Lung (tissue), 12 donors: ENCODE measurements around the gene ASIC2. TPM values are rescaled to one million over a fixed set of nuclear protein-coding genes. Genes with fewer than 3 reads are reported as not detected.

ENCODE experiments used
- ATAC-seq: fragments of 200-7000 bp; cut with Tn5 transposase; one replicate; pipeline ENCODE4 v1.9.1; 2020; ENCODE audit warnings: moderate number of reproducible peaks; ENCODE audit not compliant: insufficient read depth, low FRiP score
- DNase-seq, 3 donors: peaks; one replicate each; pipeline ENCODE4 v3.0.0-alpha.2; 2013 to 2017
- H3K27ac ChIP-seq, 2 donors: one replicate each; pipeline ENCODE4 v1.5.1; 2013; ENCODE audit warnings: mild to moderate bottlenecking in 2 of 2, moderate library complexity in 2 of 2, control low read depth in 1 of 2, inconsistent platforms in 1 of 2, low read depth in 1 of 2, low read length in 1 of 2
- H3K27me3 ChIP-seq, 3 donors: one replicate each; pipeline ENCODE4 v1.5.1; 2013; ENCODE audit warnings: low read length in 2 of 3; ENCODE audit not compliant: control insufficient read depth in 3 of 3, insufficient read depth in 3 of 3
- H3K36me3 ChIP-seq, 4 donors: one replicate each; pipeline ENCODE4 v1.5.1; 2013; ENCODE audit warnings: low read length in 4 of 4, mild to moderate bottlenecking in 1 of 4, moderate library complexity in 1 of 4; ENCODE audit not compliant: control insufficient read depth in 4 of 4, insufficient read depth in 4 of 4
- H3K4me1 ChIP-seq, 5 donors: one replicate each; pipeline ENCODE4 v1.5.1; 2013; ENCODE audit warnings: low read length in 5 of 5, mild to moderate bottlenecking in 2 of 5, moderate library complexity in 1 of 5; ENCODE audit not compliant: control insufficient read depth in 5 of 5, insufficient read depth in 5 of 5
- H3K4me3 ChIP-seq: one replicate; pipeline ENCODE4 v1.5.1; 2013; ENCODE audit warnings: mild to moderate bottlenecking, control low read depth, moderate library complexity
- H3K9ac ChIP-seq, 2 donors: one replicate each; pipeline ENCODE4 v1.5.1; 2013; ENCODE audit warnings: low read length in 2 of 2, control low read depth in 1 of 2; ENCODE audit not compliant: insufficient read depth in 1 of 2
- H3K9me3 ChIP-seq, 4 donors: one replicate each; pipeline ENCODE4 v1.5.1; 2013; ENCODE audit warnings: low read length in 3 of 4, mild to moderate bottlenecking in 1 of 4, moderate library complexity in 1 of 4; ENCODE audit not compliant: control insufficient read depth in 4 of 4, insufficient read depth in 3 of 4
- CTCF ChIP-seq: IDR thresholded peaks from 2 replicates; pipeline ENCODE4 v1.5.1; 2012; ENCODE audit warnings: mild to moderate bottlenecking; ENCODE audit errors: control extremely low read depth, extremely low read depth
- WGBS, 2 donors: extraction: QIAGEN DNeasy Blood & Tissue Kit; methylation state at CpG; one replicate each; pipeline ENCODE4 v1.1.7; 2013; 5-methylcytosine and 5-hydroxymethylcytosine counted together
- polyA plus RNA-seq, 2 donors: library from polyadenylated mRNA; stranded (reverse); fragments of 200-250 nt; gene quantifications; one replicate each; pipeline ENCODE4 v1.2.1, GENCODE V29; 2013
- total RNA-seq, 2 donors: library from RNA; depleted of rRNA in 1 of 2; stranded (reverse); fragments of >200 nt in 1 of 2; gene quantifications; one replicate each; pipeline ENCODE4 v1.2.1, GENCODE V29; 2014 to 2021
- donor health status: control.
- donor health status: control.
- donor health status: Bipolar disorder and iron deficiency.
- donor health status: healthy.
- donor health status: DM: yes; HTN: yes; CAD: no.

Gene ASIC2
- total and polyA plus RNA-seq, 4 donors = 0.03 to 0.28 (median 0.14) TPM; not detected in 1

GRCh38 chr17:33082529-33083173 is 210.4 kb downstream of the ASIC2 start:
- peaks cover 0 to 41% (median 0%) of the 10 kb centered on the region in 5 donors for H3K4me1 ChIP-seq
- no peak overlapping the region for H3K4me3 ChIP-seq
- WGBS, 2 donors = 75 to 89% methylated on average over 7 of the region's 7 CpGs
- no peak overlapping the region for H3K9ac ChIP-seq
- ATAC-seq = no peak
- no peak for TF ChIP-seq CTCF
- no peaks in the 10 kb centered on the region for H3K9me3 ChIP-seq
- DNase-seq = no peak
- no peaks in the 10 kb centered on the region for H3K36me3 ChIP-seq
- no peak overlapping the region for H3K27ac ChIP-seq
- H3K27me3 ChIP-seq = peaks cover 0 to 5% (median 2%) of the 10 kb centered on the region in 3 donors

GRCh38 chr17:33080091-33080490 is 213.0 kb downstream of the ASIC2 start:
- H3K27me3 ChIP-seq = peaks cover 0 to 2% (median under 1%) of the 10 kb centered on the region in 3 donors
- no peaks in the 10 kb centered on the region for H3K36me3 ChIP-seq
- DNase-seq (no peak), ATAC-seq (no peak)
- H3K4me1 ChIP-seq = peaks cover 0 to 38% (median 0%) of the 10 kb centered on the region in 5 donors
- H3K9me3 ChIP-seq = no peaks in the 10 kb centered on the region
- TF ChIP-seq CTCF = no peak
- no peak overlapping the region for H3K4me3 ChIP-seq
- H3K9ac ChIP-seq = no peak overlapping the region
- 72 to 82% methylated on average over 3 of the region's 3 CpGs for WGBS, 2 donors
- no peak overlapping the region for H3K27ac ChIP-seq

GRCh38 chr17:33079201-33079600 is 213.9 kb downstream of the ASIC2 start:
- Histone ChIP-seq H3K27me3 (peaks cover 0 to 2% (median 0%) of the 10 kb centered on the region in 3 donors), H3K27ac (no peak overlapping the region), H3K4me1 (peaks cover 0 to 29% (median 0%) of the 10 kb centered on the region in 5 donors), H3K36me3 (no peaks in the 10 kb centered on the region), H3K9ac (no peak overlapping the region), H3K4me3 (no peak overlapping the region), H3K9me3 (no peaks in the 10 kb centered on the region)
- no peak for TF ChIP-seq CTCF
- 61 to 76% methylated on average over 3 of the region's 3 CpGs for WGBS, 2 donors
- DNase-seq (peak; percentile 53 to 86 (median 74)), ATAC-seq (no peak)

GRCh38 chr17:33076979-33077378 is 216.1 kb downstream of the ASIC2 start:
- TF ChIP-seq CTCF = no peak

More at GRCh38 chr17:33076979-33077378, 216.1 kb downstream of the ASIC2 start:
- Histone ChIP-seq H3K4me3 (no peak overlapping the region), H3K36me3 (no peaks in the 10 kb centered on the region), H3K27me3 (peaks cover 0 to 6% (median 0%) of the 10 kb centered on the region in 3 donors), H3K9me3 (peaks cover 0 to 2% (median 0%) of the 10 kb centered on the region in 4 donors), H3K4me1 (peaks cover 0 to 24% (median 0%) of the 10 kb centered on the region in 5 donors), H3K9ac (no peak overlapping the region), H3K27ac (no peak overlapping the region)
- ATAC-seq = no peak
- WGBS, 2 donors = 54 to 73% methylated on average over 1 of the region's 1 CpG
- peak; percentile 15 to 57 (median 33) for DNase-seq
